ENCODE data around the gene KDM3B. TPM values are rescaled to one million over a fixed set of nuclear protein-coding genes. Genes with fewer than 3 reads are reported as not detected.
A peak's percentile ranks its signal among the peaks of the same experiment; 100 is the strongest.

The KDM3B gene
- total RNA-seq, 1 experiment from 2014 or later = 89.2 TPM

GRCh38 chr5:138468966-138469539, 116.6 kb downstream of the KDM3B start:
- peaks cover 18 to 28% (median 26%) of the 10 kb centered on the region in 3 experiments for H3K36me3 Mint-ChIP-seq (ENCODE audit: insufficient read depth in 1 of 3, low read depth in 3 of 3)

More at GRCh38 chr5:138468966-138469539, 116.6 kb downstream of the KDM3B start:
- Histone ChIP-seq H2BK20ac (ENCODE audit: low read depth, low read length, poor library complexity, severe bottlenecking) (no peak overlapping the region), H4K91ac (ENCODE audit: insufficient read length, low read depth, low read length) (no peak overlapping the region), H3K23me2 (ENCODE audit: insufficient read length, low read depth, low read length, poor library complexity, severe bottlenecking) (peaks cover 16% of the 10 kb centered on the region), H3K14ac (ENCODE audit: insufficient read depth, low read length) (no peak overlapping the region), H2BK15ac (ENCODE audit: low read depth, low read length) (no peak overlapping the region), H2BK120ac (ENCODE audit: low read depth, low read length, poor library complexity, severe bottlenecking) (no peak overlapping the region), H3K79me2 (ENCODE audit: insufficient read depth, low read length) (no peaks in the 10 kb centered on the region), H2AK5ac (ENCODE audit: insufficient read length, low read length) (no peak overlapping the region), H4K5ac (ENCODE audit: insufficient read length, low read depth, low read length) (no peak overlapping the region), H3K4me2 (ENCODE audit: insufficient read depth, insufficient read length, low read length) (no peak overlapping the region), H3K56ac (ENCODE audit: insufficient read length, low read depth, low read length) (no peak overlapping the region), H3K9me3 (ENCODE audit: control insufficient read depth, low read depth, low read length) (no peaks in the 10 kb centered on the region), H3T11ph (ENCODE audit: low read length) (no peak overlapping the region), H2BK5ac (ENCODE audit: insufficient read length, low read length) (no peak overlapping the region), H3K9ac (ENCODE audit: extremely low read depth, insufficient read length, low read length) (no peak overlapping the region), H3K79me1 (ENCODE audit: insufficient read depth, low read depth, low read length, poor library complexity, severe bottlenecking) (no peaks in the 10 kb centered on the region), H3K23ac (ENCODE audit: insufficient read length, low read depth, low read length) (no peak overlapping the region), H2BK12ac (ENCODE audit: insufficient read length, low read depth, low read length) (no peak overlapping the region), H3K27me3 (ENCODE audit: insufficient read depth, low read length) (no peaks in the 10 kb centered on the region; the same call in 1 of the 2 replicates), H3K4me1 (ENCODE audit: insufficient read depth, low read length) (0 out of 2 replicates have a peak, but pooled peaks cover 1% of the 10 kb centered on the region), H4K20me1 (ENCODE audit: control insufficient read depth, insufficient read depth, insufficient read length) (no peaks in the 10 kb centered on the region), H3K27ac (ENCODE audit: insufficient read length, low read depth, low read length) (no peak overlapping the region), H3K4ac (ENCODE audit: low read depth, low read length) (no peak overlapping the region), H4K8ac (replicated peaks; ENCODE audit: insufficient read length, low read depth, low read length) (no peak overlapping the region), H3K18ac (ENCODE audit: insufficient read length, low read depth, low read length) (no peak overlapping the region), H2AFZ (ENCODE audit: low read length) (no peak overlapping the region)
- no peak for DNase-seq
- no CpG with 5 or more reads among the region's 8 CpGs for WGBS (ENCODE audit: extremely low coverage, insufficient read length, low lambda C conversion rate)
- Mint-ChIP-seq H3K27ac (peak overlapping the region in 2 of 3 experiments; percentile 13 to 14; a peak in 1 of 7 replicates), H3K27me3 (ENCODE audit: low read depth) (peaks cover 22% of the 10 kb centered on the region), H3K9me3 (peaks cover 0 to 11% of the 10 kb centered on the region in 2 experiments; a peak in 2 of 5 replicates), H3K4me1 (peaks cover 31 to 34% of the 10 kb centered on the region in 2 experiments), H3K4me3 (peak overlapping the region in 1 of 2 experiments; percentile 86; a peak in 2 of 5 replicates)
- TF ChIP-seq CTCF (conservative IDR thresholded peaks at IDR 0.05) = no peak
